AG04450 (cell line): ENCODE data around the gene VSIG10. TPM values are rescaled to one million over a fixed set of nuclear protein-coding genes. Genes with fewer than 3 reads are reported as not detected.

Experiments
- CTCF ChIA-PET: fragments of 300-600, 350-600 bp; formaldehyde crosslinking; extraction: SDS; loops from one replicate; lab custom pipeline; 2022; ENCODE audit warnings: antibody characterized with exemption, inconsistent platforms; lab: Charles Lee
- POLR2A ChIA-PET: fragments of 350-600 bp; formaldehyde crosslinking; extraction: SDS; loops from one replicate; lab custom pipeline; 2021; ENCODE audit warnings: antibody characterized with exemption, inconsistent platforms; lab: Yijun Ruan, JAX
- DNase-seq: peaks from one replicate; pipeline ENCODE4 v3.0.0-alpha.2; 2011; ENCODE audit warnings: low read depth, low spot score
- H3K27ac ChIP-seq: one replicate; pipeline ENCODE4 v1.5.1; 2012; ENCODE audit warnings: low read depth, low read length, control low read depth
- H3K27me3 ChIP-seq: one replicate; pipeline ENCODE4 v1.6.0; 2012; ENCODE audit warnings: low read length; ENCODE audit not compliant: control insufficient read depth, insufficient read depth
- H3K4me3 ChIP-seq: 2 replicates; pipeline ENCODE4 v1.5.1; 2011; ENCODE audit warnings: mild to moderate bottlenecking, low read depth, low read length, control low read depth
- H3K9me3 ChIP-seq: 2 replicates; pipeline ENCODE4 v1.5.1; 2012; ENCODE audit warnings: low read length; ENCODE audit not compliant: control insufficient read depth, insufficient read depth
- polyA plus RNA-seq: library from polyadenylated mRNA; depleted of rRNA; stranded (reverse); fragments of >200 nt; gene quantifications from 2 replicates; pipeline ENCODE4 v1.2.3, GENCODE V29; 2011
- TF ChIP-seq, protein P1 (sequence below): IDR thresholded peaks from 2 replicates; pipeline ENCODE4 v1.5.1; 2011; ENCODE audit warnings: low read depth, low read length, control low read depth, inconsistent platforms

The VSIG10 gene
- polyA plus RNA-seq, 1 experiment: 9.7 TPM

DNA sequence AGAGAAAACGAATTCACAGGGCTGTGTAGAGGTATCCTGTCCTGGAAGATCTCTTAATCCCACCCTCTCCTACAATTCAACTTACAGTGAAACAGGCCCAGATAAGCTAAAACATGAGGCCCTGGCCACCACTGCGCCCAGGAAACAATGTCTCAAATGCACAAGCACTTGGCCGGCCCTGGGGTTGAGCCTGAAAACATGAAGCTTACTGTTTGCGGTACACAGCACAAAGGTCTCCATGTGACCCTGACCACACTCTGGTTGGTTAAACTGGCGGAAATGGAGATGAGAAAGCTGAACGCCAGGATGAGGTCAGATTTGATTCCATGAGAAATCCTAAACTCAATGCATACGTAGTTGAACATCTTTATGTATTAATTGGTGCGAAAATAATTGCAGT, 59.2 kb downstream of the VSIG10 start:
- Histone ChIP-seq H3K27me3 (no peaks in the 10 kb centered on the region), H3K27ac (no peak overlapping the region), H3K4me3 (no peak overlapping the region), H3K9me3 (no peaks in the 10 kb centered on the region)
- ChIA-PET POLR2A (interaction anchor here (0.5 kb wide), 1 partner anchor 13 kb away, joined by 3 read pairs; no protein-coding TSS in a partner anchor), CTCF (interaction anchor here (2.0 kb wide), 1 partner anchor 10 kb away, joined by 12 read pairs; no protein-coding TSS in a partner anchor)
- no peak for DNase-seq
- TF ChIP-seq, protein P1, sequence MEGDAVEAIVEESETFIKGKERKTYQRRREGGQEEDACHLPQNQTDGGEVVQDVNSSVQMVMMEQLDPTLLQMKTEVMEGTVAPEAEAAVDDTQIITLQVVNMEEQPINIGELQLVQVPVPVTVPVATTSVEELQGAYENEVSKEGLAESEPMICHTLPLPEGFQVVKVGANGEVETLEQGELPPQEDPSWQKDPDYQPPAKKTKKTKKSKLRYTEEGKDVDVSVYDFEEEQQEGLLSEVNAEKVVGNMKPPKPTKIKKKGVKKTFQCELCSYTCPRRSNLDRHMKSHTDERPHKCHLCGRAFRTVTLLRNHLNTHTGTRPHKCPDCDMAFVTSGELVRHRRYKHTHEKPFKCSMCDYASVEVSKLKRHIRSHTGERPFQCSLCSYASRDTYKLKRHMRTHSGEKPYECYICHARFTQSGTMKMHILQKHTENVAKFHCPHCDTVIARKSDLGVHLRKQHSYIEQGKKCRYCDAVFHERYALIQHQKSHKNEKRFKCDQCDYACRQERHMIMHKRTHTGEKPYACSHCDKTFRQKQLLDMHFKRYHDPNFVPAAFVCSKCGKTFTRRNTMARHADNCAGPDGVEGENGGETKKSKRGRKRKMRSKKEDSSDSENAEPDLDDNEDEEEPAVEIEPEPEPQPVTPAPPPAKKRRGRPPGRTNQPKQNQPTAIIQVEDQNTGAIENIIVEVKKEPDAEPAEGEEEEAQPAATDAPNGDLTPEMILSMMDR: no peak

DNA sequence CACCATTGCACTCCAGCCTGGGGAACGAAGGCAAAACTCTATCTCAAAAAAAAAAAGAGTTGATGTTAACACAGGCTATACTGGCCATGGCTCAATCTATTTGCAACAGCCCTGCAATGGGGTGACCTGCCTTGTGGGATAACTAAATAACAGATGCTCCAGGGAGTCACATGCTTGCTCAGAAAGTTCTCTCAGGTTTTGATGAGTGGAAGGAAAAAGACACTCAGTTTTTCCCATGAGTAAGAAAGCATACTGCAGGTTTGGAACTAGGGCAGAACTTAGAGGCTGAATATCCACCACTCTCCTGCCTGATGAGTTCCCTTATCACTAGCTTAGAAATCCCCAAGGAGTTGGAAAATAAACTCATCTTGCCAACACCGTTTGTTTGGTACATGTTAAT, 59.7 kb downstream of the VSIG10 start:
- CTCF ChIA-PET: interaction anchor here (2.0 kb wide), 1 partner anchor 9 kb away, joined by 12 read pairs; no protein-coding TSS in a partner anchor

DNA sequence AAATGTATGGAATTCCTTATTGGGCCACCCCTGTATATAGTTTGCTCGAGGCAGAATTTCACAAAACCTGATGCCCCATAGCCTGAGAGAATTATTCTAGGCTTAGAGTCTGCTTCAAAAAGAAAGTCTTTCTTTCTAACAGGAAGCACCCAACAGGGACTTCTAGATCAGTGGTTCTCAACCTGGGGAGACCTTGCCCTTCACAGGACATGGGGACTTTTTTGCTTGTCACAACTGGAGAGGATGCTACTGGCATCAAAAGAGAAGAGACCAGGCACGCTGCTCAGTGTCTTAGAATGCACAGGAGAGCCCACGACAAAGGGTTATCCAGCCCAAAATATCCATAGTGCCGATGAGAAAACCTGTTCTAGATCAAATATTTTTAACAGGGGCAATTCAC, 61.7 kb downstream of the VSIG10 start:
- TF ChIP-seq, protein P1: no peak

More for the DNA sequence above, 59.7 kb downstream of the VSIG10 start:
- Histone ChIP-seq H3K27me3 (no peaks in the 10 kb centered on the region), H3K4me3 (no peak overlapping the region), H3K9me3 (no peaks in the 10 kb centered on the region), H3K27ac (no peak overlapping the region)
- no peak for DNase-seq
- TF ChIP-seq, protein P1: no peak
- POLR2A ChIA-PET: no interaction called here

DNA sequence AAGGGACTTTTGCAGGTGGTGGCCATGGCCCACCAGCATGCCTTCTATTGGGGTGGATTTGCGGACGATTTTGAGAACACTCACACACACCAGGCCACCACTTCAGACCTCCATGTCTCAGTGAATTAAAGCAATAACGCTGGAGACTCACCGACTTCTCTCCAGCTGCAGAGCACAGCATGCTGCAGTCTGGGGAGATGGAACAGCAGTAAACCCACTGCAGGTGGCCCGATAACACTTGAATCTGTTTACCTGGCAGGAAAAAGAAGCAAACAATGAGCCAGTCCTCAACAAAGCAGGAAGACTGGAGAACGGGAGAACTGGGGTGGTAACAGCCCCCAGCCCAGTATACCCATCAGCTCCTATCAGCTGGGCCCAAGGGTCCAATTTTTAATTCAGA, 65.7 kb downstream of the VSIG10 start:
- CTCF ChIA-PET: no interaction called here
- no peaks in the 10 kb centered on the region for H3K27me3 ChIP-seq
- TF ChIP-seq, protein P1: no peak
- H3K9me3 ChIP-seq: no peaks in the 10 kb centered on the region
- no peak for DNase-seq
- no peak overlapping the region for H3K4me3 ChIP-seq
- POLR2A ChIA-PET: no interaction called here
- no peak overlapping the region for H3K27ac ChIP-seq

More for the DNA sequence above, 61.7 kb downstream of the VSIG10 start:
- Histone ChIP-seq H3K9me3 (no peaks in the 10 kb centered on the region), H3K4me3 (no peak overlapping the region), H3K27ac (no peak overlapping the region), H3K27me3 (no peaks in the 10 kb centered on the region)
- POLR2A ChIA-PET: no interaction called here
- CTCF ChIA-PET: no interaction called here
- DNase-seq: no peak

DNA sequence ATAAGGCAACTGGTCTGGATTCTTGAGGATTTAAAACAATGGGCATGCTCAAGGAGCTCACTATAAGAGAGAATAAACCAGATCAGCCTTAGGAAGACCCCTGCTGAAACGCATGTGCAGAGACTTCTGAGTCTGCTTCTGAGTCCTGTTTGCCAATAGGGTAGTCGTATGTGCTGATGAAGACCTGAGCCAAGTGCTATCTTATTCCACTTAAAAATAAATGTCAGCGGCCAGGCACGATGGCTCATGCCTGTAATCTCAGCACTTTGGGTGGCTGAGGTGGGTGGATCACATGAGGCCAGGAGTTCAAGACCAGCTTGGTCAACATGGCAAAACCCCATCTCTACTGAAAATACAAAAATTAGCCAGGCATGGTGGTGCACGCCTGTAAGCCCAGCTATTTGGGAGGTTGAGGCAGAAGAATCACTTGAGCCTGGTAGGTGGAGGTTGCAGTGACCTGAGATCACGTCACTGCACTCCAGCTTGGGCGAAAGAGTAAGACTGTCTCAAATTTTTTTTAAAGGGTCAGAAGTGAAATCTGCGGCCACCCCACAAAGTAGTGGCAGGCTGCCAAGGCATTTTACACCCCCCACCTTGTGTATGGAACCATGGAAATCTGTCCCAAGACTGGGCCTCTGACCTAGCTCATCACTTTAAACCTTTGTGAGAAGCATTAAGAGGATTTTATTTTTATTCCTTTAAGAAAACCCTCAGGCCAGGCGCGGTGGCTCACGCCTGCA, 67.0 kb downstream of the VSIG10 start:
- DNase-seq: no peak
- TF ChIP-seq, protein P1: no peak
- no peaks in the 10 kb centered on the region for H3K9me3 ChIP-seq
- H3K4me3 ChIP-seq: no peak overlapping the region
- no peak overlapping the region for H3K27ac ChIP-seq
- no peaks in the 10 kb centered on the region for H3K27me3 ChIP-seq
- POLR2A ChIA-PET: interaction anchor here (0.5 kb wide), 1 partner anchor 324 kb away, joined by 6 read pairs; no protein-coding TSS in a partner anchor
- CTCF ChIA-PET: interaction anchor here (1.1 to 5.7 kb wide), 4 partner anchors 20 to 341 kb away, joined by 3 to 82 read pairs (median 9); no protein-coding TSS in a partner anchor
